Measurements from ENCODE around the gene MSRB2. TPM values are rescaled to one million over a fixed set of nuclear protein-coding genes. Genes with fewer than 3 reads are reported as not detected.

Gene MSRB2
- polyA plus RNA-seq, 4 donors = 20.3 to 36.0 (median 24.7) TPM

GRCh38 chr10:23146258-23146657, 50.9 kb downstream of the MSRB2 start:
- Histone ChIP-seq H3K4me1 (ENCODE audit: control insufficient read depth in 3 of 3, insufficient read depth in 2 of 3, low read depth in 1 of 3, low read length in 2 of 3) (no peaks in the 10 kb centered on the region), H3K27me3 (ENCODE audit: control insufficient read depth in 3 of 3, insufficient read depth in 3 of 3, low read length in 3 of 3) (peaks cover 0 to 3% (median 0%) of the 10 kb centered on the region in 3 donors), H3K9me3 (ENCODE audit: control insufficient read depth in 2 of 2, insufficient read depth in 1 of 2, low read depth in 1 of 2, low read length in 1 of 2) (no peaks in the 10 kb centered on the region), H3K4me3 (ENCODE audit: low read depth in 1 of 3, low read length in 3 of 3) (no peak overlapping the region), H3K27ac (ENCODE audit: low read depth in 1 of 3, low read length in 2 of 3) (no peak overlapping the region), H3K36me3 (ENCODE audit: control insufficient read depth in 3 of 3, insufficient read depth in 2 of 3, low read depth in 1 of 3, low read length in 3 of 3) (no peaks in the 10 kb centered on the region)
- no peak for DNase-seq
- 68 to 75% (median 73%) methylated on average over 9 of the region's 9 CpGs for WGBS, 3 donors
- no peak for FAIRE-seq

- WGBS, 3 donors = 78 to 85% (median 83%) methylated on average over 6 of the region's 6 CpGs
- DNase-seq (no peak), FAIRE-seq (no peak)
- no peaks in the 10 kb centered on the region for H3K36me3 ChIP-seq (ENCODE audit: control insufficient read depth in 3 of 3, insufficient read depth in 2 of 3, low read depth in 1 of 3, low read length in 3 of 3)
- no peaks in the 10 kb centered on the region for H3K9me3 ChIP-seq (ENCODE audit: control insufficient read depth in 2 of 2, insufficient read depth in 1 of 2, low read depth in 1 of 2, low read length in 1 of 2)
- H3K27me3 ChIP-seq (ENCODE audit: control insufficient read depth in 3 of 3, insufficient read depth in 3 of 3, low read length in 3 of 3) = peaks cover 0 to 3% (median 0%) of the 10 kb centered on the region in 3 donors
- no peak overlapping the region for H3K27ac ChIP-seq (ENCODE audit: low read depth in 1 of 3, low read length in 2 of 3)
- no peak overlapping the region for H3K4me3 ChIP-seq (ENCODE audit: low read depth in 1 of 3, low read length in 3 of 3)
- H3K4me1 ChIP-seq (ENCODE audit: control insufficient read depth in 3 of 3, insufficient read depth in 2 of 3, low read depth in 1 of 3, low read length in 2 of 3) = no peaks in the 10 kb centered on the region
Observed at GRCh38 chr10:23147035-23147434, 51.7 kb downstream of the MSRB2 start.

GRCh38 chr10:23148214-23148613, 52.8 kb downstream of the MSRB2 start:
- no peak overlapping the region for H3K27ac ChIP-seq (ENCODE audit: low read depth in 1 of 3, low read length in 2 of 3)
- no peaks in the 10 kb centered on the region for H3K4me1 ChIP-seq (ENCODE audit: control insufficient read depth in 3 of 3, insufficient read depth in 2 of 3, low read depth in 1 of 3, low read length in 2 of 3)
- DNase-seq = no peak
- no peak overlapping the region for H3K4me3 ChIP-seq (ENCODE audit: low read depth in 1 of 3, low read length in 3 of 3)
- H3K36me3 ChIP-seq (ENCODE audit: control insufficient read depth in 3 of 3, insufficient read depth in 2 of 3, low read depth in 1 of 3, low read length in 3 of 3) = no peaks in the 10 kb centered on the region
- WGBS, 3 donors = 94% methylated on average over 19 of the region's 19 CpGs
- H3K9me3 ChIP-seq (ENCODE audit: control insufficient read depth in 2 of 2, insufficient read depth in 1 of 2, low read depth in 1 of 2, low read length in 1 of 2) = no peaks in the 10 kb centered on the region
- peaks cover 0 to 3% (median 0%) of the 10 kb centered on the region in 3 donors for H3K27me3 ChIP-seq (ENCODE audit: control insufficient read depth in 3 of 3, insufficient read depth in 3 of 3, low read length in 3 of 3)
- FAIRE-seq = no peak

- peaks cover 0 to 3% (median under 1%) of the 10 kb centered on the region in 3 donors for H3K27me3 ChIP-seq (ENCODE audit: control insufficient read depth in 3 of 3, insufficient read depth in 3 of 3, low read length in 3 of 3)
- 83 to 84% (median 84%) methylated on average over 4 of the region's 4 CpGs for WGBS, 3 donors
- H3K36me3 ChIP-seq (ENCODE audit: control insufficient read depth in 3 of 3, insufficient read depth in 2 of 3, low read depth in 1 of 3, low read length in 3 of 3) = no peaks in the 10 kb centered on the region
- FAIRE-seq (no peak), DNase-seq (no peak)
- no peaks in the 10 kb centered on the region for H3K4me1 ChIP-seq (ENCODE audit: control insufficient read depth in 3 of 3, insufficient read depth in 2 of 3, low read depth in 1 of 3, low read length in 2 of 3)
- no peak overlapping the region for H3K27ac ChIP-seq (ENCODE audit: low read depth in 1 of 3, low read length in 2 of 3)
- H3K4me3 ChIP-seq (ENCODE audit: low read depth in 1 of 3, low read length in 3 of 3) = no peak overlapping the region
- no peaks in the 10 kb centered on the region for H3K9me3 ChIP-seq (ENCODE audit: control insufficient read depth in 2 of 2, insufficient read depth in 1 of 2, low read depth in 1 of 2, low read length in 1 of 2)
Observed at GRCh38 chr10:23150091-23150490, 54.7 kb downstream of the MSRB2 start.

DNA sequence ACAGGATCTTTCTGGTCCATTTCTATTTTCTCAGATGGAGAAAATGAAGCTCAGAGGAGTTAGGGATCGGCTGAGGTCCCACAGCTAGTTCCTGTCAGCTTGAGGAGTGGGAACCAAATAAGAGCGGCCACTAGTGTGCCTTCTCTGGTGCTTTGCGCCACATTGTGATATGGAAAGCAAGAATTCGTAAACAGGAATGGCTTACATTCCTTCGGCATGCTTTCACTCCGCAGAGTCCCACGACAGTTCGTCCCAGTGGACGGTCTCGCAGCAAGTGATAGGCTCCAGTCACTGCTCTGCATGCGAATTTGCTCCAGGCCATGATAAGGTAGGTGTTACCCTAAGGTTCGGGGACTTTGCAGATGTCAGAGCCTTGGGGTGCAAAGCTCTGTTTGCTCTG, 55.2 kb downstream of the MSRB2 start:
- FAIRE-seq (no peak), DNase-seq (no peak)
- H3K27me3 ChIP-seq (ENCODE audit: control insufficient read depth in 3 of 3, insufficient read depth in 3 of 3, low read length in 3 of 3) = peaks cover 0 to 3% (median 2%) of the 10 kb centered on the region in 3 donors
- no peaks in the 10 kb centered on the region for H3K36me3 ChIP-seq (ENCODE audit: control insufficient read depth in 3 of 3, insufficient read depth in 2 of 3, low read depth in 1 of 3, low read length in 3 of 3)
- no peak overlapping the region for H3K4me3 ChIP-seq (ENCODE audit: low read depth in 1 of 3, low read length in 3 of 3)
- 68 to 81% (median 78%) methylated on average over 12 of the region's 12 CpGs for WGBS, 3 donors
- no peaks in the 10 kb centered on the region for H3K4me1 ChIP-seq (ENCODE audit: control insufficient read depth in 3 of 3, insufficient read depth in 2 of 3, low read depth in 1 of 3, low read length in 2 of 3)
- no peaks in the 10 kb centered on the region for H3K9me3 ChIP-seq (ENCODE audit: control insufficient read depth in 2 of 2, insufficient read depth in 1 of 2, low read depth in 1 of 2, low read length in 1 of 2)
- no peak overlapping the region for H3K27ac ChIP-seq (ENCODE audit: low read depth in 1 of 3, low read length in 2 of 3)

DNA sequence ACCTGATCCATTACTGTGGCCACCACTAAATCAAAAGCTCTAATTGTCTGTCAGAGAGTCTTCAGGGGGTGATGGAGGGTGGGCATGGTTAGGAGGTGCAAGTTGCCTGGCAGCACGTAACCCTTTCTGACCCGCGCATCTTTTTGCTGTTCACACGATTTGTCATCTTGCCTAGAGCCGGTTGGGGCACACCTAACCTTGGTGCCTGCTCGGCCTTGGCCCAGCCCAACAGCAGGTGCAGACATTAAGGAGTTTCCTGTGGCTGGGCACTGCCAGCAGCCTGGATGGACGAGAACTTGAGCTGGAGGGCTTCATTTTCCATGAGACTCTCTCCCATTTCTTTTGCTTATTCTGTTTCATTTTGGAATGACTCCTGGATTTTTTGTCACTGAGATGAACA, 55.7 kb downstream of the MSRB2 start:
- DNase-seq (no peak), FAIRE-seq (no peak)
- Histone ChIP-seq H3K4me1 (ENCODE audit: control insufficient read depth in 3 of 3, insufficient read depth in 2 of 3, low read depth in 1 of 3, low read length in 2 of 3) (no peaks in the 10 kb centered on the region), H3K9me3 (ENCODE audit: control insufficient read depth in 2 of 2, insufficient read depth in 1 of 2, low read depth in 1 of 2, low read length in 1 of 2) (no peaks in the 10 kb centered on the region), H3K4me3 (ENCODE audit: low read depth in 1 of 3, low read length in 3 of 3) (no peak overlapping the region), H3K27ac (ENCODE audit: low read depth in 1 of 3, low read length in 2 of 3) (no peak overlapping the region), H3K27me3 (ENCODE audit: control insufficient read depth in 3 of 3, insufficient read depth in 3 of 3, low read length in 3 of 3) (peaks cover 0 to 3% (median 2%) of the 10 kb centered on the region in 3 donors), H3K36me3 (ENCODE audit: control insufficient read depth in 3 of 3, insufficient read depth in 2 of 3, low read depth in 1 of 3, low read length in 3 of 3) (no peaks in the 10 kb centered on the region)
- 56 to 82% (median 60%) methylated on average over 7 of the region's 7 CpGs for WGBS, 3 donors

DNA sequence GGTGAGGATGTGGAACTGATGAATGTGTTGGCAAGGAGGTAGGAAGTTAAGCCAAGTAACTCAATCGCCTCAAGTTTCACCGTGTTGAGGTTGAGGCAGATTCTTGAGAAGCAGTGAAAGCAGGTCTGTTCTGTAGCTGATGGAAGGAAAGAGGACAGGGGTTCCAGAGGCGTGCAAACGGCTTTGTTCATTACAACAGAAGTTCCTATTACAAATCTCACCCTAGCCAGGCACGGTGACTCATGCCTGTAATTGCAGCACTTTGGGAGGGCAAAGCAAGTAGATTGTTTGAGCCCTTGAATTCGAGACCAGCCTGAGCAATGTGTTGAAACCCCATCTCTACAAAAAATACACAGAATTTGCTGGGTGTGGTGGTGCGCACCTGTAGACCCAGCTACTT, 59.8 kb downstream of the MSRB2 start:
- FAIRE-seq (no peak), DNase-seq (no peak)
- H3K9me3 ChIP-seq (ENCODE audit: control insufficient read depth in 2 of 2, insufficient read depth in 1 of 2, low read depth in 1 of 2, low read length in 1 of 2) = no peaks in the 10 kb centered on the region
- H3K36me3 ChIP-seq (ENCODE audit: control insufficient read depth in 3 of 3, insufficient read depth in 2 of 3, low read depth in 1 of 3, low read length in 3 of 3) = no peaks in the 10 kb centered on the region
- no peak overlapping the region for H3K27ac ChIP-seq (ENCODE audit: low read depth in 1 of 3, low read length in 2 of 3)
- WGBS, 3 donors = 67 to 79% (median 74%) methylated on average over 7 of the region's 7 CpGs
- H3K4me1 ChIP-seq (ENCODE audit: control insufficient read depth in 3 of 3, insufficient read depth in 2 of 3, low read depth in 1 of 3, low read length in 2 of 3) = peaks cover 0 to 5% (median 0%) of the 10 kb centered on the region in 3 donors
- H3K27me3 ChIP-seq (ENCODE audit: control insufficient read depth in 3 of 3, insufficient read depth in 3 of 3, low read length in 3 of 3) = peaks cover 0 to 8% (median 5%) of the 10 kb centered on the region in 3 donors
- no peak overlapping the region for H3K4me3 ChIP-seq (ENCODE audit: low read depth in 1 of 3, low read length in 3 of 3)

- Histone ChIP-seq H3K9me3 (ENCODE audit: control insufficient read depth in 2 of 2, insufficient read depth in 1 of 2, low read depth in 1 of 2, low read length in 1 of 2) (no peaks in the 10 kb centered on the region), H3K27ac (ENCODE audit: low read depth in 1 of 3, low read length in 2 of 3) (no peak overlapping the region), H3K27me3 (ENCODE audit: control insufficient read depth in 3 of 3, insufficient read depth in 3 of 3, low read length in 3 of 3) (peaks cover 0 to 11% (median 5%) of the 10 kb centered on the region in 3 donors), H3K4me3 (ENCODE audit: low read depth in 1 of 3, low read length in 3 of 3) (no peak overlapping the region), H3K4me1 (ENCODE audit: control insufficient read depth in 3 of 3, insufficient read depth in 2 of 3, low read depth in 1 of 3, low read length in 2 of 3) (peaks cover 0 to 5% (median 0%) of the 10 kb centered on the region in 3 donors), H3K36me3 (ENCODE audit: control insufficient read depth in 3 of 3, insufficient read depth in 2 of 3, low read depth in 1 of 3, low read length in 3 of 3) (no peaks in the 10 kb centered on the region)
- WGBS, 3 donors = 50 to 66% (median 65%) methylated on average over 10 of the region's 10 CpGs
- no peak for FAIRE-seq
- no peak for DNase-seq
Observed at GRCh38 chr10:23156447-23157150, 61.2 kb downstream of the MSRB2 start.

- FAIRE-seq = no peak
- 56 to 59% (median 57%) methylated on average over 14 of the region's 14 CpGs for whole genome bisulfite sequencing, 3 donors
- H3K9me3 ChIP-seq (ENCODE audit: control insufficient read depth in 2 of 2, insufficient read depth in 1 of 2, low read depth in 1 of 2, low read length in 1 of 2) = no peaks in the 10 kb centered on the region
- no peak for DNase-seq
- H3K27me3 ChIP-seq (ENCODE audit: control insufficient read depth in 3 of 3, insufficient read depth in 3 of 3, low read length in 3 of 3) = peaks cover 0 to 11% (median 5%) of the 10 kb centered on the region in 3 donors
- H3K27ac ChIP-seq (ENCODE audit: low read depth in 1 of 3, low read length in 2 of 3) = no peak overlapping the region
- H3K36me3 ChIP-seq (ENCODE audit: control insufficient read depth in 3 of 3, insufficient read depth in 2 of 3, low read depth in 1 of 3, low read length in 3 of 3) = no peaks in the 10 kb centered on the region
- H3K4me3 ChIP-seq (ENCODE audit: low read depth in 1 of 3, low read length in 3 of 3) = no peak overlapping the region
- peaks cover 0 to 5% (median 0%) of the 10 kb centered on the region in 3 donors for H3K4me1 ChIP-seq (ENCODE audit: control insufficient read depth in 3 of 3, insufficient read depth in 2 of 3, low read depth in 1 of 3, low read length in 2 of 3)
Observed at GRCh38 chr10:23157239-23157681, 61.9 kb downstream of the MSRB2 start.
